B cell (primary cell): Measurements from ENCODE around the gene AUNIP. TPM values are rescaled to one million over a fixed set of nuclear protein-coding genes. Genes with fewer than 3 reads are reported as not detected.

Experiments
- ATAC-seq: fragments of 200-7000 bp; cut with Tn5 transposase; one replicate; pipeline ENCODE4 v1.10.0; 2021; ENCODE audit warnings: low read depth, mild to moderate bottlenecking, moderate number of reproducible peaks, moderate library complexity
- CTCF ChIA-PET: fragments of 350-600 bp; sonication (Branson Sonifier 250); formaldehyde crosslinking; loops from one replicate; lab custom pipeline; 2021; ENCODE audit warnings: antibody characterized with exemption, inconsistent platforms; lab: Charles Lee
- POLR2A ChIA-PET: fragments of 350-600 bp; sonication (Branson Sonifier 250); formaldehyde crosslinking; loops from one replicate; lab custom pipeline; 2021; ENCODE audit warnings: antibody characterized with exemption; lab: Charles Lee
- DNase-seq: peaks from one replicate; pipeline ENCODE4 v3.0.0; 2013
- H2AFZ ChIP-seq: 2 replicates; pipeline ENCODE4 v1.6.1; 2012; ENCODE audit warnings: mild to moderate bottlenecking, low read depth, low read length; ENCODE audit not compliant: insufficient read depth, poor library complexity, severe bottlenecking
- H3K27ac ChIP-seq, 2 donors: 1 replicate in 1 of 2; 2 replicates in 1 of 2; pipeline ENCODE4 v1.5.1; 2012 to 2013; ENCODE audit warnings: low read length in 2 of 2, mild to moderate bottlenecking in 2 of 2, moderate library complexity in 1 of 2
- H3K27me3 ChIP-seq, 4 experiments: fragments of 200-600 bp in 1 of 4; sonication (generic) in 1 of 4; replicated peaks in 1 of 4; 1 replicate in 2 of 4; 2 replicates in 2 of 4; pipeline versions ENCODE4 v1.6.1 to v1.7.0; 2013 to 2016; ENCODE audit warnings: low read length in 3 of 4, mild to moderate bottlenecking in 2 of 4, mixed read lengths in 1 of 4, moderate library complexity in 1 of 4; ENCODE audit not compliant: insufficient read depth in 4 of 4, control insufficient read depth in 3 of 4; ENCODE audit errors: control extremely low read depth in 1 of 4
- H3K36me3 ChIP-seq, 2 experiments: replicated peaks in 1 of 2; 1 replicate in 1 of 2; 2 replicates in 1 of 2; pipeline versions ENCODE4 v1.6.1 to v1.7.1; 2013; ENCODE audit warnings: low read length in 1 of 2; ENCODE audit not compliant: insufficient read depth in 2 of 2, control insufficient read depth in 1 of 2; ENCODE audit errors: control extremely low read depth in 1 of 2, extremely low read depth in 1 of 2
- H3K4me1 ChIP-seq, 2 donors: fragments of 200-600 bp in 1 of 2; sonication (generic) in 1 of 2; 1 replicate in 1 of 2; 2 replicates in 1 of 2; pipeline versions ENCODE4 v1.5.1 to v1.6.1; 2013 to 2017; ENCODE audit warnings: low read length in 2 of 2; ENCODE audit not compliant: control insufficient read depth in 2 of 2, insufficient read depth in 2 of 2
- H3K4me2 ChIP-seq: replicated peaks from 2 replicates; pipeline ENCODE3; 2012; ENCODE audit warnings: mild to moderate bottlenecking, low read depth, low read length; ENCODE audit not compliant: poor library complexity, severe bottlenecking
- H3K4me3 ChIP-seq, 5 experiments: fragments of 200-600 bp in 1 of 5; sonication (generic) in 1 of 5; 1 replicate in 3 of 5; 2 replicates in 2 of 5; pipeline versions ENCODE4 v1.5.1 to v1.7.0; 2011 to 2016; ENCODE audit warnings: low read length in 4 of 5, mild to moderate bottlenecking in 4 of 5, low read depth in 2 of 5, control low read depth in 1 of 5, moderate library complexity in 1 of 5; ENCODE audit not compliant: insufficient read depth in 1 of 5; ENCODE audit errors: control extremely low read depth in 1 of 5, extremely low read depth in 1 of 5
- H3K79me2 ChIP-seq: fragments of 200-600 bp; sonication (generic); one replicate; pipeline ENCODE4 v1.6.0; 2016; ENCODE audit warnings: low read length; ENCODE audit not compliant: control insufficient read depth, insufficient read depth
- H3K9ac ChIP-seq: fragments of 200-600 bp; sonication (generic); 2 replicates; pipeline ENCODE4 v1.6.1; 2017; ENCODE audit warnings: mild to moderate bottlenecking, low read length, moderate library complexity
- H3K9me3 ChIP-seq, 3 donors: one replicate each; pipeline versions ENCODE4 v1.6.1 to v1.7.1; 2013; ENCODE audit warnings: low read length in 2 of 3; ENCODE audit not compliant: control insufficient read depth in 2 of 3, insufficient read depth in 1 of 3; ENCODE audit errors: control extremely low read depth in 1 of 3
- H4K20me1 ChIP-seq: 2 replicates; pipeline ENCODE4 v1.6.0; 2012; ENCODE audit warnings: mild to moderate bottlenecking, low read length; ENCODE audit not compliant: insufficient read depth, control insufficient read depth, poor library complexity, severe bottlenecking
- H3K27ac Mint-ChIP-seq: one replicate; pipeline ENCODE4 v1.8.0; 2021; ENCODE audit warnings: mixed read lengths
- H3K27me3 Mint-ChIP-seq: one replicate; pipeline ENCODE4 v1.8.0; 2021; ENCODE audit warnings: mixed read lengths
- H3K4me1 Mint-ChIP-seq: one replicate; pipeline ENCODE4 v1.8.0; 2021; ENCODE audit warnings: mixed read lengths
- H3K4me3 Mint-ChIP-seq: one replicate; pipeline ENCODE4 v1.8.0; 2021; ENCODE audit warnings: mixed read lengths
- H3K9me3 Mint-ChIP-seq: one replicate; pipeline ENCODE4 v1.8.0; 2022; ENCODE audit warnings: mixed read lengths; ENCODE audit not compliant: insufficient read depth
- EZH2 ChIP-seq: IDR thresholded peaks from 2 replicates; pipeline ENCODE4 v1.6.1; 2012; ENCODE audit warnings: borderline replicate concordance, low read depth, mild to moderate bottlenecking, moderate library complexity, low read length; ENCODE audit not compliant: insufficient read depth, poor library complexity, severe bottlenecking
- WGBS: methylation state at CpG from one replicate; pipeline ENCODE4 v1.1.5; 2013; ENCODE audit warnings: missing lambda C conversion rate; ENCODE audit not compliant: insufficient coverage; 5-methylcytosine and 5-hydroxymethylcytosine counted together
- intact Hi-C: fragments of 100-400 bp; cut with micrococcal nuclease; formaldehyde crosslinking; loops from one replicate; pipeline ENCODE4 v1.10.0; 2022
- polyA plus RNA-seq: library from polyadenylated mRNA; depleted of rRNA; stranded (reverse); fragments of >200 nt; gene quantifications from 2 replicates; pipeline ENCODE4 v1.2.3, GENCODE V29; 2012
- total RNA-seq, 2 donors: library from RNA; stranded (reverse); fragments of 120-200 nt in 1 of 2; gene quantifications; 1 replicate in 1 of 2; 2 replicates in 1 of 2; pipeline versions ENCODE4 v1.2.3 to v1.2.4, GENCODE V29; 2013 to 2022
- TF ChIP-seq, protein P1 (sequence below): fragments of 200-600 bp; IDR thresholded peaks from one replicate; pipeline ENCODE4 v1.8.0; 2022; ENCODE audit warnings: antibody characterized with exemption, mild to moderate bottlenecking

AUNIP gene
- total and polyA plus RNA-seq, 2 donors (not counting 1 experiment from before 2014, with no cell fraction given) = 0.27 TPM; not detected in 1

DNA sequence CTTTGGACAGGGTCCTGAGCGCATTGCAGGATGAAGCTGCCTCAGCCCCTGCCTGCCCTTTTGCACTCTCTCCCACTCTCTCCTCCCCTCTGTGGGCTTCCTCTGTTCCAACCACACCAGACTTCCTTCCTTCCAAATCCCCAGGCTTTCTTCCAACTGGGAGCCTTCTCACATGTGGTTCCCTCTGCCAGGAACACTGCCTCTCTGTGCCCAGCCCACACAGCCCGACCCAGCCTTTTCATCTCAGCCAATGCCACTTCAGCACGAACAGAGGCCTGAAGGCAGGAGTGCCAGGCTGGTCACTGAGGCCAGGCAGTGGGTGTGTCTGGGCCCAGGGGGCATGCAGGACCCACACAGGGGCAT lies 53.4 kb downstream of the AUNIP start:
- H3K9me3 ChIP-seq = no peaks in the 10 kb centered on the region
- H3K79me2 ChIP-seq = peaks cover under 1% of the 10 kb centered on the region
- no peaks in the 10 kb centered on the region for H3K27me3 Mint-ChIP-seq
- no peaks in the 10 kb centered on the region for H4K20me1 ChIP-seq
- ChIA-PET POLR2A (no interaction called here), CTCF (no interaction called here)
- no peak overlapping the region for H3K4me3 ChIP-seq
- no peak overlapping the region for H3K4me3 Mint-ChIP-seq
- ATAC-seq (no peak), DNase-seq (no peak)
- intact Hi-C loops = no loop called here
- H3K4me1 ChIP-seq = peaks cover 16 to 23% of the 10 kb centered on the region in 2 donors
- TF ChIP-seq, protein P1, sequence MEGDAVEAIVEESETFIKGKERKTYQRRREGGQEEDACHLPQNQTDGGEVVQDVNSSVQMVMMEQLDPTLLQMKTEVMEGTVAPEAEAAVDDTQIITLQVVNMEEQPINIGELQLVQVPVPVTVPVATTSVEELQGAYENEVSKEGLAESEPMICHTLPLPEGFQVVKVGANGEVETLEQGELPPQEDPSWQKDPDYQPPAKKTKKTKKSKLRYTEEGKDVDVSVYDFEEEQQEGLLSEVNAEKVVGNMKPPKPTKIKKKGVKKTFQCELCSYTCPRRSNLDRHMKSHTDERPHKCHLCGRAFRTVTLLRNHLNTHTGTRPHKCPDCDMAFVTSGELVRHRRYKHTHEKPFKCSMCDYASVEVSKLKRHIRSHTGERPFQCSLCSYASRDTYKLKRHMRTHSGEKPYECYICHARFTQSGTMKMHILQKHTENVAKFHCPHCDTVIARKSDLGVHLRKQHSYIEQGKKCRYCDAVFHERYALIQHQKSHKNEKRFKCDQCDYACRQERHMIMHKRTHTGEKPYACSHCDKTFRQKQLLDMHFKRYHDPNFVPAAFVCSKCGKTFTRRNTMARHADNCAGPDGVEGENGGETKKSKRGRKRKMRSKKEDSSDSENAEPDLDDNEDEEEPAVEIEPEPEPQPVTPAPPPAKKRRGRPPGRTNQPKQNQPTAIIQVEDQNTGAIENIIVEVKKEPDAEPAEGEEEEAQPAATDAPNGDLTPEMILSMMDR = no peak
- H3K4me2 ChIP-seq = no peak overlapping the region
- no peaks in the 10 kb centered on the region for H3K9me3 Mint-ChIP-seq
- WGBS = 80% methylated on average over 3 of the region's 3 CpGs
- no peak overlapping the region for H2AFZ ChIP-seq
- peaks cover 26% of the 10 kb centered on the region for H3K4me1 Mint-ChIP-seq
- peaks cover 0 to 3% of the 10 kb centered on the region in 2 experiments for H3K36me3 ChIP-seq
- H3K9ac ChIP-seq = no peak overlapping the region
- H3K27ac Mint-ChIP-seq = no peak overlapping the region
- H3K27me3 ChIP-seq = peaks cover 0 to 4% (median 0%) of the 10 kb centered on the region in 4 experiments
- H3K27ac ChIP-seq = no peak overlapping the region

DNA sequence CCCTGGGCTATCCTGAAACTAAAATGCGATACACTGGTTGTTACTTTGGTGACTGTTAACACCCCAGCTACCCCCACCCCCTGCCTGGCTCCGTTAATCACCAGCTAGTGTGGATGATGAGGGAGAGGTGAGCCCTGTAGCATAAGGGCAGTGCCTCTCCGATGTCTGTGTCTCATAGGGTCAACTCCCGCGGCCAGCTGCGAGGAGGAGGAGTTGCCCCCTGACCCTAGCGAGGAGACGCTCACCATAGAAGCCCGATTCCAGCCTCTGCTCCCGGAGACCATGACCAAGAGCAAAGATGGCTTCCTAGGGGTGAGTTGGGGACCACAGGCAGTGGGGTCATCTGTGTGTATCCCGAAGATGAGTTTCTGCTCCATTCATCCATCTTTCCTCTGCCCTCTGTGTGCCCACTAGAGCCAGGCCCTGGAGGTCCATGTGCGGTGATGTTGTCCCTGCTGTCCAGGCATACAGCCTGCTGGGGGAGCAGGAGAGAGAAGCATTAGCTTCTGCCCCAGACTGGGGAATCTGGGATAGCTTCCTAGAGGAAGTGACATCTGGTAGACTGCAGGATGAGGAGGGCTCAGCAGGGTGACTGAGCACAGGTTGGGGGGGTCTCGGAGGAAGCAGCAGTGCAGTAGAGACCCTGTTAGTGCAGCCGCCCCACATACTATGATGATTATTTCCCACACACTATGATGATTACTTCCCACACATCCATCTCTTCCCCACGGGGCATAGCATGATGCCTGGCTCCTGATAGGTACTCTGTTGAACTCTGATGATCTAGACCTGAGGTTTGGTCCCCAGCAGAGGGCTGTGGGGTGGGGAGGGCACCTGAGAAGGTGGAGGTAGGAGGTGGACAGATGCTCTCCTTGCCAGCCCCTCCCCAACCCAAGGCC lies 54.0 kb downstream of the AUNIP start:
- Mint-ChIP-seq H3K9me3 (no peaks in the 10 kb centered on the region), H3K4me3 (no peak overlapping the region), H3K27me3 (no peaks in the 10 kb centered on the region), H3K27ac (no peak overlapping the region), H3K4me1 (peaks cover 26% of the 10 kb centered on the region)
- Histone ChIP-seq H3K27me3 (peaks cover 0 to 4% (median 0%) of the 10 kb centered on the region in 4 experiments), H3K36me3 (peaks cover 0 to 3% of the 10 kb centered on the region in 2 experiments), H3K9me3 (no peaks in the 10 kb centered on the region), H3K9ac (no peak overlapping the region), H3K79me2 (peaks cover 4% of the 10 kb centered on the region), H2AFZ (no peak overlapping the region), H4K20me1 (no peaks in the 10 kb centered on the region), H3K4me3 (no peak overlapping the region), H3K27ac (no peak overlapping the region), H3K4me1 (peaks cover 20 to 21% of the 10 kb centered on the region in 2 donors), H3K4me2 (no peak overlapping the region)
- DNase-seq (no peak), ATAC-seq (no peak)
- intact Hi-C loops = no loop called here
- ChIA-PET POLR2A (interaction anchor here (0.6 kb wide), 1 partner anchor 34 kb away, joined by 5 read pairs; no protein-coding TSS in a partner anchor), CTCF (interaction anchor here (1.1 kb wide), 1 partner anchor 300 kb away, joined by 3 read pairs; no protein-coding TSS in a partner anchor)
- no peak for TF ChIP-seq EZH2
- TF ChIP-seq, protein P1 = no peak
- 100% methylated on average over 5 of the region's 15 CpGs for WGBS
